Neural crest cell (in vitro differentiated cells): ENCODE measurements around the gene ZNF474. TPM values are rescaled to one million over a fixed set of nuclear protein-coding genes. Genes with fewer than 3 reads are reported as not detected.

Experiments
- DNase-seq: peaks from one replicate; pipeline ENCODE4 v3.0.0; 2021; ENCODE audit warnings: low read depth, mixed read lengths, low spot score
- H3K27ac Mint-ChIP-seq: one replicate; pipeline ENCODE4 v1.8.0; 2021; ENCODE audit warnings: mild to moderate bottlenecking, mixed read lengths; ENCODE audit not compliant: unreplicated experiment
- H3K27me3 Mint-ChIP-seq: 2 replicates; pipeline ENCODE4 v1.8.0; 2021; ENCODE audit warnings: low read depth, mild to moderate bottlenecking, mixed read lengths
- H3K36me3 Mint-ChIP-seq: 2 replicates; pipeline ENCODE4 v1.8.0; 2021; ENCODE audit warnings: low read depth, mild to moderate bottlenecking, mixed read lengths
- H3K4me1 Mint-ChIP-seq: 2 replicates; pipeline ENCODE4 v1.8.0; 2021; ENCODE audit warnings: mixed read lengths
- H3K4me3 Mint-ChIP-seq: one replicate; pipeline ENCODE4 v1.8.0; 2021; ENCODE audit warnings: mild to moderate bottlenecking, mixed read lengths
- H3K9me3 Mint-ChIP-seq: 2 replicates; pipeline ENCODE4 v1.8.0; 2021; ENCODE audit warnings: mixed read lengths
- CTCF ChIP-seq: fragments of 200-600 bp; sonication (generic); conservative IDR thresholded peaks from 2 replicates; pipeline ENCODE4 v1.5.0; 2021; ENCODE audit warnings: antibody characterized with exemption, mild to moderate bottlenecking
- total RNA-seq: library from RNA; stranded (reverse); gene quantifications from 2 replicates; pipeline ENCODE4 v1.2.1, GENCODE V29; 2021

Gene ZNF474
- total RNA-seq, 1 donor from 2014 or later = 0.47 TPM

DNA sequence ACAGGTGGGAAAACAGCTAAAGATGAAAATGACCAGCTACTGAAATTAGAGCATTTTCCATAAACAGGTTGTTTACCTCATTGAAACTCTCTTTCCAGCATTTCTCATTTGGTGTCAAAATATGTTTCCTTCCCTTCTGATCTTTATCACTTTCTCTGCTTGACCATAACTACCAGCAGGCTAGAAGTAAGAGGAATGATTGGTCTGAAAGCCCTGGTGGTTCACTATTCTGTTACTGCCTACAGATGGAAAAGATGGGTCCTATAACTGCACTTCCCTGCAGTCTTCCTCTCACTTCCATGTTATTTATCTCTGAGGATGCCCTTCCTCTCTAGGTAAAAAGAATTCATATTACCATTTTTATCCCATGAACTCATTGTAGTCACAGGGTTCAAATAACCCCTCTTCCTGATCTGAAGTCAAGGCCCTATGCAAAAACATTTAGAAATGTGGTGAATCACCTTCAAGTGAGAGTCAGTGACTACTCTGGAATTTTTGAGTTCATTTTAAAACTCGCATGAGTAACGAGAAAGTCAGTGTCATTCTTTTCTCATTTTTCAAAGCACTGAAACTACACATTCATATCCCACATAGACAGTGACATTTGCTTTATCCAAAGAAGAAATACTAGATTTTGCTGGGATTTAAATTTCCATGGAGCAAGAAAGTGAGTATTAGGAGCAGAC lies 51.7 kb downstream of the ZNF474 start:
- peaks cover 4% of the 10 kb centered on the region for H3K4me1 Mint-ChIP-seq
- no peak overlapping the region for H3K27ac Mint-ChIP-seq
- no peaks in the 10 kb centered on the region for H3K36me3 Mint-ChIP-seq
- TF ChIP-seq CTCF = no peak
- peaks cover 6% of the 10 kb centered on the region for H3K9me3 Mint-ChIP-seq
- no peaks in the 10 kb centered on the region for H3K27me3 Mint-ChIP-seq
- no peak overlapping the region for H3K4me3 Mint-ChIP-seq
- DNase-seq = no peak

GRCh38 chr5:122181863-122182262 lies 52.5 kb downstream of the ZNF474 start:
- no peak for DNase-seq
- Mint-ChIP-seq H3K4me1 (peaks cover 4% of the 10 kb centered on the region), H3K9me3 (peaks cover 6% of the 10 kb centered on the region), H3K27me3 (no peaks in the 10 kb centered on the region), H3K4me3 (no peak overlapping the region), H3K36me3 (no peaks in the 10 kb centered on the region), H3K27ac (no peak overlapping the region)
- TF ChIP-seq CTCF = no peak

- TF ChIP-seq CTCF = no peak
- Mint-ChIP-seq H3K36me3 (no peaks in the 10 kb centered on the region), H3K4me1 (peaks cover 4% of the 10 kb centered on the region), H3K9me3 (peaks cover 6% of the 10 kb centered on the region), H3K27ac (no peak overlapping the region), H3K4me3 (no peak overlapping the region), H3K27me3 (no peaks in the 10 kb centered on the region)
- no peak for DNase-seq
These were observed 53.2 kb downstream of the ZNF474 start for GRCh38 chr5:122182491-122182921.

GRCh38 chr5:122183098-122183787 lies 53.9 kb downstream of the ZNF474 start:
- Mint-ChIP-seq H3K4me3 (no peak overlapping the region), H3K9me3 (peaks cover 5% of the 10 kb centered on the region), H3K36me3 (no peaks in the 10 kb centered on the region), H3K27me3 (peaks cover 2% of the 10 kb centered on the region), H3K4me1 (peaks cover 4% of the 10 kb centered on the region), H3K27ac (no peak overlapping the region)
- DNase-seq = no peak
- TF ChIP-seq CTCF = no peak

- H3K36me3 Mint-ChIP-seq = no peaks in the 10 kb centered on the region
- H3K27ac Mint-ChIP-seq = no peak overlapping the region
- H3K9me3 Mint-ChIP-seq = peaks cover 4% of the 10 kb centered on the region
- H3K4me1 Mint-ChIP-seq = peaks cover 4% of the 10 kb centered on the region
- DNase-seq = no peak
- no peak for TF ChIP-seq CTCF
- H3K4me3 Mint-ChIP-seq = no peak overlapping the region
- peaks cover 3% of the 10 kb centered on the region for H3K27me3 Mint-ChIP-seq
These were observed 54.4 kb downstream of the ZNF474 start for GRCh38 chr5:122183788-122184170.
